ENCODE results near the gene ELFN1.

Gene ELFN1

GRCh38 chr7:1674161-1675035 lies 4.3 kb downstream of the ELFN1 start:
- no peak overlapping the region for H3K4me3 ChIP-seq (ENCODE audit: low read depth, low read length)
- TF ChIP-seq CTCF (IDR thresholded peaks at IDR 0.05; ENCODE audit: low read depth, low read length): no peak

GRCh38 chr7:1675036-1675671 lies 5.1 kb downstream of the ELFN1 start:
- no peak overlapping the region for H3K4me3 ChIP-seq (ENCODE audit: low read depth, low read length)
- no peak for TF ChIP-seq CTCF (IDR thresholded peaks at IDR 0.05; ENCODE audit: low read depth, low read length)

GRCh38 chr7:1675673-1676549 lies 5.8 kb downstream of the ELFN1 start:
- no peak for TF ChIP-seq CTCF (IDR thresholded peaks at IDR 0.05; ENCODE audit: low read depth, low read length)
- H3K4me3 ChIP-seq (ENCODE audit: low read depth, low read length): no peak overlapping the region

- H3K4me3 ChIP-seq (ENCODE audit: low read depth, low read length): no peak overlapping the region
- no peak for TF ChIP-seq CTCF (IDR thresholded peaks at IDR 0.05; ENCODE audit: low read depth, low read length)
Observed at GRCh38 chr7:1676550-1677078, 6.5 kb downstream of the ELFN1 start.

- no peak overlapping the region for H3K4me3 ChIP-seq (ENCODE audit: low read depth, low read length)
- no peak for TF ChIP-seq CTCF (IDR thresholded peaks at IDR 0.05; ENCODE audit: low read depth, low read length)
Observed at GRCh38 chr7:1677206-1678080, 7.4 kb downstream of the ELFN1 start.

- H3K4me3 ChIP-seq (ENCODE audit: low read depth, low read length): no peak overlapping the region
- no peak for TF ChIP-seq CTCF (IDR thresholded peaks at IDR 0.05; ENCODE audit: low read depth, low read length)
Observed at GRCh38 chr7:1678081-1678543, 8.0 kb downstream of the ELFN1 start.
